Measurements from ENCODE around the gene PAX7.

PAX7 gene

GRCh38 chr1:18632218-18632588 is 1.6 kb downstream of the PAX7 start:
- H3K4me3 ChIP-seq (replicated peaks; ENCODE audit: insufficient read depth, low read length) = no peak overlapping the region
- TF ChIP-seq GABPA (IDR thresholded peaks at IDR 0.05; ENCODE audit: low read depth) (no peak), POLR2AphosphoS5 (IDR thresholded peaks at IDR 0.05; ENCODE audit: low read depth) (no peak)
- DNase-seq (ENCODE audit: low read depth in 1 of 2, low spot score in 1 of 2) = no peak
- H3K27me3 ChIP-seq (ENCODE audit: insufficient read depth, poor library complexity, severe bottlenecking) = peaks cover 76% of the 10 kb centered on the region
- H3K27ac ChIP-seq (replicated peaks) = no peak overlapping the region

- Histone ChIP-seq H3K27ac (replicated peaks) (no peak overlapping the region), H3K27me3 (ENCODE audit: insufficient read depth, poor library complexity, severe bottlenecking) (peaks cover 80% of the 10 kb centered on the region), H3K4me3 (replicated peaks; ENCODE audit: insufficient read depth, low read length) (no peak overlapping the region)
- TF ChIP-seq POLR2AphosphoS5 (IDR thresholded peaks at IDR 0.05; ENCODE audit: low read depth) = no peak
- TF ChIP-seq REST (IDR thresholded peaks at IDR 0.05; ENCODE audit: insufficient replicate concordance, low read depth) = no peak
- no peak for TF ChIP-seq SPI1 (IDR thresholded peaks at IDR 0.05; ENCODE audit: borderline replicate concordance, low read depth)
- TF ChIP-seq CTCF (IDR thresholded peaks at IDR 0.05; ENCODE audit: insufficient read depth, low read length) = no peak
- no peak for TF ChIP-seq GABPA (IDR thresholded peaks at IDR 0.05; ENCODE audit: low read depth)
- no peak for DNase-seq (ENCODE audit: low read depth in 1 of 2, low spot score in 1 of 2)
Observed at GRCh38 chr1:18632783-18633421, 2.3 kb downstream of the PAX7 start.

GRCh38 chr1:18633422-18634155 is 2.9 kb downstream of the PAX7 start:
- Histone ChIP-seq H3K4me3 (replicated peaks; ENCODE audit: insufficient read depth, low read length) (no peak overlapping the region), H3K27ac (replicated peaks) (no peak overlapping the region), H3K27me3 (ENCODE audit: insufficient read depth, poor library complexity, severe bottlenecking) (peaks cover 86% of the 10 kb centered on the region)
- no peak for DNase-seq (ENCODE audit: low read depth in 1 of 2, low spot score in 1 of 2)
- no peak for TF ChIP-seq REST (IDR thresholded peaks at IDR 0.05; ENCODE audit: insufficient replicate concordance, low read depth)
- no peak for TF ChIP-seq CTCF (IDR thresholded peaks at IDR 0.05; ENCODE audit: insufficient read depth, low read length)
- no peak for TF ChIP-seq SPI1 (IDR thresholded peaks at IDR 0.05; ENCODE audit: borderline replicate concordance, low read depth)
- TF ChIP-seq GABPA (IDR thresholded peaks at IDR 0.05; ENCODE audit: low read depth) = no peak
- no peak for TF ChIP-seq POLR2AphosphoS5 (IDR thresholded peaks at IDR 0.05; ENCODE audit: low read depth)

- Histone ChIP-seq H3K27me3 (ENCODE audit: insufficient read depth, poor library complexity, severe bottlenecking) (peaks cover 91% of the 10 kb centered on the region), H3K4me3 (replicated peaks; ENCODE audit: insufficient read depth, low read length) (no peak overlapping the region), H3K27ac (replicated peaks) (no peak overlapping the region)
- DNase-seq (ENCODE audit: low read depth in 1 of 2, low spot score in 1 of 2) = no peak
- TF ChIP-seq REST (IDR thresholded peaks at IDR 0.05; ENCODE audit: insufficient replicate concordance, low read depth) = no peak
- TF ChIP-seq CTCF (IDR thresholded peaks at IDR 0.05; ENCODE audit: insufficient read depth, low read length) = no peak
- no peak for TF ChIP-seq POLR2AphosphoS5 (IDR thresholded peaks at IDR 0.05; ENCODE audit: low read depth)
- no peak for TF ChIP-seq GABPA (IDR thresholded peaks at IDR 0.05; ENCODE audit: low read depth)
- no peak for TF ChIP-seq SPI1 (IDR thresholded peaks at IDR 0.05; ENCODE audit: borderline replicate concordance, low read depth)
Observed at GRCh38 chr1:18634276-18634675, 3.6 kb downstream of the PAX7 start.

Data from HL-60 (cell line).